PC-3 (cell line): Measurements from ENCODE around the gene ZNF425.

ENCODE experiments used
- EZH2 ChIP-seq: fragments of 300-600 bp; sonication (generic); IDR thresholded peaks from one replicate; pipeline ENCODE4 v1.6.1; 2017; ENCODE audit warnings: antibody characterized with exemption, mild to moderate bottlenecking, low read length; ENCODE audit not compliant: unreplicated experiment
- TF ChIP-seq, protein P1 (sequence below): fragments of 300-600 bp; sonication (generic); conservative IDR thresholded peaks from 2 replicates; pipeline ENCODE4 v1.5.1; 2017; ENCODE audit warnings: antibody characterized with exemption, low read depth, mild to moderate bottlenecking, low read length

DNA sequence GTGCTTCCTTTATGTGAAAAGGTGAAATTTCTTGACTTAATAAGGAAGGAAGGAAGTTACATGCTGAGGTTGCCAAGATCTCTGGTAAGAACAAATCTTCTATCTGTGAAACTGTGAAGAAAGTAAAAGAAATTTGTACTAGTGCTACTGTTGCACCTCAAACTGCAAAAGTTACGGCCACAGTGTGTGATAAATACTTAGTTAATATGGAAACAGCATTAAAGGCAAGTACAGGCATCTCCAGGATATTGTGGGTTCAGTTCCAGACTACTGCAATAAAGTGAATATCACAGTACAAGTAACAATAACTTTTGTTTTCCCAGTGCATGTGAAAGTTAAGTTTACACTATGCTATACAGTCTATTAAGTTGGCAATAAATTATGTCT lies 46.4 kb upstream of the ZNF425 start:
- TF ChIP-seq, protein P1, sequence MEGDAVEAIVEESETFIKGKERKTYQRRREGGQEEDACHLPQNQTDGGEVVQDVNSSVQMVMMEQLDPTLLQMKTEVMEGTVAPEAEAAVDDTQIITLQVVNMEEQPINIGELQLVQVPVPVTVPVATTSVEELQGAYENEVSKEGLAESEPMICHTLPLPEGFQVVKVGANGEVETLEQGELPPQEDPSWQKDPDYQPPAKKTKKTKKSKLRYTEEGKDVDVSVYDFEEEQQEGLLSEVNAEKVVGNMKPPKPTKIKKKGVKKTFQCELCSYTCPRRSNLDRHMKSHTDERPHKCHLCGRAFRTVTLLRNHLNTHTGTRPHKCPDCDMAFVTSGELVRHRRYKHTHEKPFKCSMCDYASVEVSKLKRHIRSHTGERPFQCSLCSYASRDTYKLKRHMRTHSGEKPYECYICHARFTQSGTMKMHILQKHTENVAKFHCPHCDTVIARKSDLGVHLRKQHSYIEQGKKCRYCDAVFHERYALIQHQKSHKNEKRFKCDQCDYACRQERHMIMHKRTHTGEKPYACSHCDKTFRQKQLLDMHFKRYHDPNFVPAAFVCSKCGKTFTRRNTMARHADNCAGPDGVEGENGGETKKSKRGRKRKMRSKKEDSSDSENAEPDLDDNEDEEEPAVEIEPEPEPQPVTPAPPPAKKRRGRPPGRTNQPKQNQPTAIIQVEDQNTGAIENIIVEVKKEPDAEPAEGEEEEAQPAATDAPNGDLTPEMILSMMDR, result no peak
- TF ChIP-seq EZH2, result no peak
